Putamen (tissue), 1 donor: ENCODE data around the gene ABR.
"Not testable (repeated sequence)": the region's sequence is repeated elsewhere in the genome, so short reads cannot be mapped to it uniquely, and the experiment has no call there.

Source experiments
- DNase-seq: peaks from one replicate; pipeline ENCODE4 v3.0.0-alpha.2; 2016; ENCODE audit warnings: low spot score

Gene ABR

GRCh38 chr17:1173432-1174262 lies 6.1 kb downstream of the ABR start:
- DNase-seq, result no peak

- DNase-seq, result no peak
These were observed 7.8 kb downstream of the ABR start for GRCh38 chr17:1171953-1172352.

- no peak for DNase-seq
These were observed 9.0 kb downstream of the ABR start for GRCh38 chr17:1170739-1171138.

- no peak for DNase-seq
These were observed 9.9 kb downstream of the ABR start for GRCh38 chr17:1169929-1170312.

- no peak for DNase-seq
These were observed 10.4 kb downstream of the ABR start for GRCh38 chr17:1169221-1169928.

- DNase-seq, result no peak
These were observed 11.1 kb downstream of the ABR start for GRCh38 chr17:1168533-1169220.

- DNase-seq, result no peak
These were observed 13.5 kb downstream of the ABR start for GRCh38 chr17:1166276-1166675.

GRCh38 chr17:1165836-1166235 lies 13.9 kb downstream of the ABR start:
- DNase-seq, result no peak

- DNase-seq, result no peak
These were observed 14.7 kb downstream of the ABR start for GRCh38 chr17:1164935-1165556.

GRCh38 chr17:1162116-1162855 lies 17.5 kb downstream of the ABR start:
- no peak for DNase-seq

- DNase-seq, result peak; percentile 80
These were observed 19.0 kb downstream of the ABR start for GRCh38 chr17:1160591-1161390.

GRCh38 chr17:1159431-1160180 lies 20.2 kb downstream of the ABR start:
- DNase-seq, result no peak

- no peak for DNase-seq
These were observed 20.9 kb downstream of the ABR start for GRCh38 chr17:1158879-1159278.

GRCh38 chr17:1156864-1157263 lies 22.9 kb downstream of the ABR start:
- no peak for DNase-seq

GRCh38 chr17:1154704-1155103 lies 25.1 kb downstream of the ABR start:
- peak; percentile 83 for DNase-seq

GRCh38 chr17:1153795-1154546 lies 25.8 kb downstream of the ABR start:
- DNase-seq, result peak; percentile 80

- DNase-seq, result not testable (repeated sequence)
These were observed 27.2 kb downstream of the ABR start for GRCh38 chr17:1152582-1152981.

GRCh38 chr17:1150863-1151600 lies 28.7 kb downstream of the ABR start:
- no peak for DNase-seq

GRCh38 chr17:1149869-1150268 lies 29.9 kb downstream of the ABR start:
- DNase-seq, result no peak
